Measurements from ENCODE around the gene TMEM253. TPM values are rescaled to one million over a fixed set of nuclear protein-coding genes. Genes with fewer than 3 reads are reported as not detected.

Gene TMEM253
- total RNA-seq, 4 donors from 2014 or later, result 0.95 to 1.5 TPM; not detected in 2

GRCh38 chr14:21103710-21104447, 3.0 kb downstream of the TMEM253 start:
- Histone ChIP-seq H3K36me3 (no peaks in the 10 kb centered on the region), H3K4me1 (peaks cover 43 to 97% (median 65%) of the 10 kb centered on the region in 3 donors), H3K4me3 (peak overlapping the region; percentile 49 to 78 (median 72)), H3K27me3 (no peaks in the 10 kb centered on the region), H3K9me3 (no peaks in the 10 kb centered on the region), H3K27ac (peak overlapping the region; percentile 91 to 98 (median 97))
- peak in 3 of 4 donors; percentile 41 to 93 (median 73) for TF ChIP-seq POLR2A (IDR thresholded peaks at IDR 0.05)
- TF ChIP-seq, protein P1, sequence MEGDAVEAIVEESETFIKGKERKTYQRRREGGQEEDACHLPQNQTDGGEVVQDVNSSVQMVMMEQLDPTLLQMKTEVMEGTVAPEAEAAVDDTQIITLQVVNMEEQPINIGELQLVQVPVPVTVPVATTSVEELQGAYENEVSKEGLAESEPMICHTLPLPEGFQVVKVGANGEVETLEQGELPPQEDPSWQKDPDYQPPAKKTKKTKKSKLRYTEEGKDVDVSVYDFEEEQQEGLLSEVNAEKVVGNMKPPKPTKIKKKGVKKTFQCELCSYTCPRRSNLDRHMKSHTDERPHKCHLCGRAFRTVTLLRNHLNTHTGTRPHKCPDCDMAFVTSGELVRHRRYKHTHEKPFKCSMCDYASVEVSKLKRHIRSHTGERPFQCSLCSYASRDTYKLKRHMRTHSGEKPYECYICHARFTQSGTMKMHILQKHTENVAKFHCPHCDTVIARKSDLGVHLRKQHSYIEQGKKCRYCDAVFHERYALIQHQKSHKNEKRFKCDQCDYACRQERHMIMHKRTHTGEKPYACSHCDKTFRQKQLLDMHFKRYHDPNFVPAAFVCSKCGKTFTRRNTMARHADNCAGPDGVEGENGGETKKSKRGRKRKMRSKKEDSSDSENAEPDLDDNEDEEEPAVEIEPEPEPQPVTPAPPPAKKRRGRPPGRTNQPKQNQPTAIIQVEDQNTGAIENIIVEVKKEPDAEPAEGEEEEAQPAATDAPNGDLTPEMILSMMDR (IDR thresholded peaks at IDR 0.05), result peak; percentile 43 to 91 (median 78)
- WGBS, 2 donors, result 0 to 1% methylated on average over 10 to 23 of the region's 62 CpGs
- peak; percentile 91 for DNase-seq
- intact Hi-C loops (cut with DNase I), result no loop called here

DNA sequence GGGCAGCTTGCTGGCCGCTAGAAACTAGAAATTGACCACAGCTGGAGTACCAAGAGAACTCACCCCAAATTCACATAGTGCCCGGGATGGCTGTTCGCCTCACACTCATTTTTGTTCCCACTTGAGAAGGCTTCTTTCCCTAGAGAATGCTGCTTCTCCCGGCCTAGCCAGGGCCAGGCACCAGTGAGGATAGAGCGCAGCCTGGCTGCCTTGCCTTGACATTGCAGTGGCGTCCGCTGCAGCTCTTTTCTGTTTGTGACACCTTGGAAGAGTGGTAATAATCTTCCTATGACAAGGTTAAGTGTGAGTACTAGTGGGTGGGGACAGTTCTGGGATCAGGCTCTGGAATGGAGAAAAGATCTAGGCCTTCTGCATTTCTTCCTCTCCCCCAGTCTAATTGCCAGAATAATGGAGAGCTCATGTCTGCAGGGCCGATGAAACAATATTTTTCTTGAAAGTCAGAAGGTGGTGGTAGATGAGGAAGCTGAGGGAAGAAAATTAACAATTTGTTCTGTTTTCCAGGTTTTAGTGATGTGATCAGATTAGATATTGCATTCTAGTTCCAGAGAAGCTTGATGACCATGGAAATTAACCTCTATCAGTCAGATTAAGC, 3.7 kb downstream of the TMEM253 start:
- peaks cover 39 to 90% (median 60%) of the 10 kb centered on the region in 3 donors for H3K4me1 ChIP-seq
- TF ChIP-seq POLR2A (IDR thresholded peaks at IDR 0.05), result no peak
- TF ChIP-seq, protein P1 (IDR thresholded peaks at IDR 0.05), result peak; percentile 84 to 99 (median 97)
- H3K27me3 ChIP-seq, result no peaks in the 10 kb centered on the region
- H3K9me3 ChIP-seq, result no peaks in the 10 kb centered on the region
- peak overlapping the region; percentile 91 to 98 (median 97) for H3K27ac ChIP-seq
- intact Hi-C loops (cut with DNase I), result no loop called here
- WGBS, 2 donors, result 6% methylated on average over 7 of the region's 8 CpGs
- no peaks in the 10 kb centered on the region for H3K36me3 ChIP-seq
- DNase-seq, result no peak
- peak overlapping the region; percentile 49 to 78 (median 72) for H3K4me3 ChIP-seq

GRCh38 chr14:21105095-21105494, 4.2 kb downstream of the TMEM253 start:
- TF ChIP-seq, protein P1 (IDR thresholded peaks at IDR 0.05), result no peak
- TF ChIP-seq POLR2A (IDR thresholded peaks at IDR 0.05), result no peak
- DNase-seq, result no peak
- H3K27me3 ChIP-seq, result no peaks in the 10 kb centered on the region
- intact Hi-C loops (cut with DNase I), result no loop called here
- H3K36me3 ChIP-seq, result no peaks in the 10 kb centered on the region
- H3K27ac ChIP-seq, result peak overlapping the region; percentile 91 to 98 (median 97)
- WGBS, 2 donors, result 77 to 80% methylated on average over 8 of the region's 8 CpGs
- H3K9me3 ChIP-seq, result no peaks in the 10 kb centered on the region
- peaks cover 35 to 90% (median 55%) of the 10 kb centered on the region in 3 donors for H3K4me1 ChIP-seq
- H3K4me3 ChIP-seq, result no peak overlapping the region

- intact Hi-C loops (cut with DNase I), result no loop called here
- H3K4me1 ChIP-seq, result peaks cover 35 to 82% (median 49%) of the 10 kb centered on the region in 3 donors
- WGBS, 2 donors, result 25 to 50% methylated on average over 4 of the region's 4 CpGs
- no peak overlapping the region for H3K4me3 ChIP-seq
- DNase-seq, result no peak
- TF ChIP-seq POLR2A (IDR thresholded peaks at IDR 0.05), result no peak
- TF ChIP-seq, protein P1 (IDR thresholded peaks at IDR 0.05), result no peak
- H3K9me3 ChIP-seq, result no peaks in the 10 kb centered on the region
- peak overlapping the region; percentile 91 to 98 (median 97) for H3K27ac ChIP-seq
- no peaks in the 10 kb centered on the region for H3K27me3 ChIP-seq
- no peaks in the 10 kb centered on the region for H3K36me3 ChIP-seq
Measured at GRCh38 chr14:21106176-21106497, 5.3 kb downstream of the TMEM253 start.

All from esophagus squamous epithelium (tissue), 5 donors.